GM12865 (cell line): ENCODE data around the gene DAZAP1.

Experiments used
- DNase-seq: peaks from one replicate; pipeline ENCODE4 v3.0.0; 2010; ENCODE audit warnings: low read depth
- H3K4me3 ChIP-seq: 2 replicates; pipeline ENCODE4 v1.5.1; 2011; ENCODE audit warnings: mild to moderate bottlenecking, low read depth, low read length, control low read depth
- TF ChIP-seq, protein P1 (sequence below): IDR thresholded peaks from 2 replicates; pipeline ENCODE4 v1.5.1; 2011; ENCODE audit warnings: low read length, control low read depth, low read depth, inconsistent platforms; ENCODE audit not compliant: insufficient read depth; ENCODE audit errors: missing control alignments

The DAZAP1 gene

DNA sequence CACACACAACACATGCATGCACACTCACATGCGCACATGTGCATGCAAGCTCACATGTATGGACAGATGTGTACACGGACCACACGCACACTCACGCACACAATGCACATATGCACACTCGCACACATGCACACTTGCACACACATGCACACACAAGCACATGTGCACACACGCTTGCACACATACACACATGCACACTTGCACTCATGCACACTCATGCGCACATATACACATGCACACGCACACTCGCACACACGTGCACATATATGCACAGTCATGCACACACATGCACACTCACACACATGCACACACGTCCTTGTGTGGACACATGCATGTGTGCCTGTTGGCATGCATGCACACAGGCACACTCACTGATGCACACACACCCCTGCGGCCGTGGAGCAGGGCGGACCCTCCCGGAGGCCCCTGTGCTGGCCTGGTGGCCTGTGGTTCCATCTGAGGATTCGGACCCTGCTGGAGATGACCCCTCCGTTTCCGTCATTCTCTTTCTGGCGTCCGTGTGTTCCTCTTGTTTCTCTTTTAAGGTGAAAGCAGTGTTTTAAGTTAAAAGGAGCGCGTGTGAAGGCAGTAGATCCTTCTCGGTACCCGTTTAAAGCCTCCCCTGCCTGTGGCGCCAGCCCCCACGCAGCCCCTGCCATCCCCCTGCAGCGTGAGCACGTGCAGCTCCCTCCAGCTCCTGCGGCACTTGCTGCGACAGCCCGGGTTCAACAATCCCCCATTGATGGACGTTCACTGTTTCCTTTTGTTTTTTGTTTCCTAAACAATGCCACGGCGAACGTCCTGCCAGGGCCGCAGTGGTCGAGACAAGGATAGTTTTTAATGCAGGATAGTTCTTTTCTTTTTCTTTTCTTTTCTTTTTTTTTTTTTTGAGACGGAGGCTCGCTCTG is 18.1 kb upstream of the DAZAP1 start:
- no peak for DNase-seq
- no peak overlapping the region for H3K4me3 ChIP-seq
- TF ChIP-seq, protein P1, sequence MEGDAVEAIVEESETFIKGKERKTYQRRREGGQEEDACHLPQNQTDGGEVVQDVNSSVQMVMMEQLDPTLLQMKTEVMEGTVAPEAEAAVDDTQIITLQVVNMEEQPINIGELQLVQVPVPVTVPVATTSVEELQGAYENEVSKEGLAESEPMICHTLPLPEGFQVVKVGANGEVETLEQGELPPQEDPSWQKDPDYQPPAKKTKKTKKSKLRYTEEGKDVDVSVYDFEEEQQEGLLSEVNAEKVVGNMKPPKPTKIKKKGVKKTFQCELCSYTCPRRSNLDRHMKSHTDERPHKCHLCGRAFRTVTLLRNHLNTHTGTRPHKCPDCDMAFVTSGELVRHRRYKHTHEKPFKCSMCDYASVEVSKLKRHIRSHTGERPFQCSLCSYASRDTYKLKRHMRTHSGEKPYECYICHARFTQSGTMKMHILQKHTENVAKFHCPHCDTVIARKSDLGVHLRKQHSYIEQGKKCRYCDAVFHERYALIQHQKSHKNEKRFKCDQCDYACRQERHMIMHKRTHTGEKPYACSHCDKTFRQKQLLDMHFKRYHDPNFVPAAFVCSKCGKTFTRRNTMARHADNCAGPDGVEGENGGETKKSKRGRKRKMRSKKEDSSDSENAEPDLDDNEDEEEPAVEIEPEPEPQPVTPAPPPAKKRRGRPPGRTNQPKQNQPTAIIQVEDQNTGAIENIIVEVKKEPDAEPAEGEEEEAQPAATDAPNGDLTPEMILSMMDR: no peak

DNA sequence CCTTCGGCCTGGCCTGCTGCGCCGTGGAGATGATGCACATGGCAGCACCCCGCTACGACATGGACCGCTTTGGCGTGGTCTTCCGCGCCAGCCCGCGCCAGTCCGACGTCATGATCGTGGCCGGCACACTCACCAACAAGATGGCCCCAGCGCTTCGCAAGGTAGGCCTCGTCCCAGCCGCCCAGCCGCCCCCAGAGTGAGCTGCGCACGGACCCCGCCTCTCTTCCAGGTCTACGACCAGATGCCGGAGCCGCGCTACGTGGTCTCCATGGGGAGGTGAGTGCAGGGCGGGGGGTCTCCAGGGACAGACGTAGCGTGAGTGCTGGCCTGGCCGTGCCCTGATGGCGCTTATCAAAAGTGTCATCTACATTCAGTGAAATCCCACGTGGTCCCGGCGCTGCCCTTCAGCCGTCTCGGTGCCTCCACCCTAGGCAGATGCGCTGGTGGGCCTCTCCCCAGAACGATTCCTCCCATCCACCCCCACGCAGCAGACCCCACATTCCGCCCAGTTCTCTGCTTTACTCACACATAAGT is 16.4 kb upstream of the DAZAP1 start:
- TF ChIP-seq, protein P1: no peak
- DNase-seq: no peak
- H3K4me3 ChIP-seq: no peak overlapping the region

DNA sequence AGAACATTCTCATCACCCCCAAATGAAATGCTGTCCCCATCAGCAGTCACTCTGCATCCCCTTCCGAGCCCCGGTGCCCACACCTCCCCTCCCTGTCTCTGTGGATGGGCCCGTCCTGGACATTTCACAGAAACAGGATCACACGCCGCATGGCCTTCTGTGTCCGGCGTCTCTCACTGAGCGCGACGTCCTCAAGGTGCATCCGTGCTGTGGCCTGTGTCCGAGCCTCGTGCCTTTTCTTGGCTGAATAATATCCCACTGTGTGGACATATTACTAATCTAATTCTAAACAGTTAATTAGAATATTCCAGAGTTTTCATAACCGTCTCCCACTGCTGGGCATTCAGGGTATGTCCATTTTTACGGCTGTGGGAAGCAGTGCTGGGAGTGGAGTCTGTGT is 15.0 kb upstream of the DAZAP1 start:
- TF ChIP-seq, protein P1: no peak
- no peak overlapping the region for H3K4me3 ChIP-seq
- DNase-seq: no peak

DNA sequence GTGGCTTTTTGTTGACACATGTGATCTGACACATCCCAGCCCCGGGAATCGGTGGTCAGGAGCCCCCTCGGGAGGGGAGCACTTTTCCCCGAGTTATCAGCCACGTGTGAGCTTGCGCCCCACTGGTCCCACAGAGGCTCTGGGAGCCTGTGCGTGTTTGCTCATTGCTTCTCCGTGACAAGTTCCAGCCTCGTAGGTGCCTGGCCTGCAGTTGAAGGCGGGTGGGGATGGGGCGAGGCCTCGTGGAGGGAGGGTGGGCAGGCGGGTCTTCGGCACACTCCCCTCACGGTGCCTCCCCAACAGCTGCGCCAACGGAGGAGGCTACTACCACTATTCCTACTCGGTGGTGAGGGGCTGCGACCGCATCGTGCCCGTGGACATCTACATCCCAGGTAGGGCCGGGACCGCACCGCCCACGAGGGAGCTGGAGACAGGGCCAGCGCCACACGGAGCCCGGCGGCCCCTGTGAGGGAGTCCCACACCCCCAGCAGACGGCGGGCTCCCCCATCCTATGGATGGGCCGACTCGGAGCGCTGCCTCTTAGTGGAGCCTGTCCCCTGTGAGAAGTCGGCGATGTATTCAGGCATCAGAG is 14.4 kb upstream of the DAZAP1 start:
- TF ChIP-seq, protein P1: no peak
- H3K4me3 ChIP-seq: no peak overlapping the region
- no peak for DNase-seq

DNA sequence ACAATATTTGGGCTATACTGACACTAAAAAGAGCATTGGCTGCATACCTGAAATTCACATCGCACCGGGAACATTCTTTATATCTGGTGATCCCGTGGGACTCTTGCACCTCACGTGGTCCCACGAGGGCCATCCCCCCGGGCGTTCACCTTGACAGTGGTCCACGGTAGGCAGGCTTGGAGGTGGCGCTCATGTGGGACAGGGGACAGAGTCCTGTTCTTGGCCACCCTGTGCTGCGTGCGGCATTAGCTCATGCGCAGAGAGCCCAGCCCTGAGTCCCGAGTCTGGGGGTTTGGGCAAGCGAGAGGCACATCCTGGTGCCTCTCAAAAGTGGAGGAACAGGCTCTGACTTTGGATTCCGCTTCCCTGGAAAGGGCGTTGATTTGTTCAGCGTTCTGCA is 13.5 kb upstream of the DAZAP1 start:
- no peak for DNase-seq
- TF ChIP-seq, protein P1: no peak
- H3K4me3 ChIP-seq: no peak overlapping the region

DNA sequence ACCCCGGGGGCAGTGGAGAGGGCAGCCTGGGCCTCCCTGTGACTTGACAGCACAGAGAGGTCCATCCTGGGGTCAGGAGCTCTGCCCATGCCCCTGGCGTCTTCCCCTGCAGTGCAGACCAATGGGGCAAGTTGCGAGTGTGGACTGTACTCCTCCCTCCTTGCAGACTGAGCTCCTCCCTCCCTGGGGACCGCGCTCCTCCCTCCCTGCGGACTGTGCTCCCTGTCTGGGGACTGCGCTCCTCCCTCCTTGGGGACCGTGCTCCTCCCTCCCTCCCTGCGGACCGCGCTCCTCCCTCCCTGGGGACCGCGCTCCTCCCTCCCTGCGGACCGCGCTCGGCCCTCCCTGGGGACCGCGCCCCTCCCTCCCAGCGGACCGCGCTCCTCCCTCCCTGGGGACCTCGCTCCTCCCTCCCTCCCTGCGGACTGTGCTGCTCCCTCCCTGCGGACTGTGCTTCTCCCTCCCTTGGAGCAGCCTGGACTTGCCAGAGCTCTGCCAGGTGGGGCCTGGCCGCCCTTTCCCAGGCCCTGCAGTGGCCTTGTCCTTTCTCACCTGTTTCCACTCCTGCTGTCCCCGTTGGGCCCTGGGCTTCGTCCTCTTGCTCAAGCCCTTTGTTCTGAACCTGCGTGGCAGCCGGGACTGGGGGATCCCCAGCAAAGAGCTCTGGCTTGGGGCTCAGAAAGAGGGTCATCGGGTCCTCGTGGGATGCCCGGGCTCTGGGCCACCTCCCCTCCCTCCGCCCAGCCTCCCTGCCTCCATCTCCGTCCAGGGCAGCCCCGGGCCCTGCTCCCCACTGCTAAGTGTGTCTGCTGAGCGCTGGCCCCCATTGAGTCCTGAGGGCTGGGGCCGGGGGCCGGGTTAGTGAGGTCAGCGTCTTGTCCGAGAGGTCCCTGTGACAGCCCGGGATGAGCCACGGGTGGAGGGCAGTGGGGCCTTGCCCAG is 12.9 kb upstream of the DAZAP1 start:
- TF ChIP-seq, protein P1: no peak
- H3K4me3 ChIP-seq: no peak overlapping the region
- DNase-seq: no peak
